ENCODE data around the gene NF2.
A peak's percentile ranks its signal among the peaks of the same experiment; 100 is the strongest.

Gene NF2

DNA sequence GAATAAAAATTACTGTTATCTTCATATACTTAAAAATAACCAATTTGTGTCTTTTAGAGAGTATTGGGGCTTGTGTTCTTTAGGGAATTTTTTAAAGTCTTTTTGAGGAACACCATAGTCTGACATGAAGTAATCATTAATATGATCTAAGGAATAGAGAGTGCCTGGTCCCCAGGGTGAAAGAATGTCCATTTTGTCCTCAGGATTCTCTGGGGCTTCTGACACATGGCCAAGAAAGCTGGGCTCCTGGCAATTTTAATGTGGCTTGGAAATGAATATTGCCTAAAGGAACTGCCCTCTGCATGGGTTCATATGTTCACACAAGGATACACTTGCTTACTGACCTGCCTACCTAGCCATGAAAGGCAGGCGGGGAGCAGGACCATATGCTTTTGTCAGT lies 33.7 kb downstream of the NF2 start:
- DNase-seq (ENCODE audit: low read depth), result no peak
- H3K4me3 ChIP-seq (ENCODE audit: low read depth, low read length), result no peak overlapping the region
- TF ChIP-seq, protein P1, sequence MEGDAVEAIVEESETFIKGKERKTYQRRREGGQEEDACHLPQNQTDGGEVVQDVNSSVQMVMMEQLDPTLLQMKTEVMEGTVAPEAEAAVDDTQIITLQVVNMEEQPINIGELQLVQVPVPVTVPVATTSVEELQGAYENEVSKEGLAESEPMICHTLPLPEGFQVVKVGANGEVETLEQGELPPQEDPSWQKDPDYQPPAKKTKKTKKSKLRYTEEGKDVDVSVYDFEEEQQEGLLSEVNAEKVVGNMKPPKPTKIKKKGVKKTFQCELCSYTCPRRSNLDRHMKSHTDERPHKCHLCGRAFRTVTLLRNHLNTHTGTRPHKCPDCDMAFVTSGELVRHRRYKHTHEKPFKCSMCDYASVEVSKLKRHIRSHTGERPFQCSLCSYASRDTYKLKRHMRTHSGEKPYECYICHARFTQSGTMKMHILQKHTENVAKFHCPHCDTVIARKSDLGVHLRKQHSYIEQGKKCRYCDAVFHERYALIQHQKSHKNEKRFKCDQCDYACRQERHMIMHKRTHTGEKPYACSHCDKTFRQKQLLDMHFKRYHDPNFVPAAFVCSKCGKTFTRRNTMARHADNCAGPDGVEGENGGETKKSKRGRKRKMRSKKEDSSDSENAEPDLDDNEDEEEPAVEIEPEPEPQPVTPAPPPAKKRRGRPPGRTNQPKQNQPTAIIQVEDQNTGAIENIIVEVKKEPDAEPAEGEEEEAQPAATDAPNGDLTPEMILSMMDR (IDR thresholded peaks at IDR 0.05; ENCODE audit: low read depth, low read length), result no peak
- TF ChIP-seq, protein P2, sequence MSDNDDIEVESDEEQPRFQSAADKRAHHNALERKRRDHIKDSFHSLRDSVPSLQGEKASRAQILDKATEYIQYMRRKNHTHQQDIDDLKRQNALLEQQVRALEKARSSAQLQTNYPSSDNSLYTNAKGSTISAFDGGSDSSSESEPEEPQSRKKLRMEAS (IDR thresholded peaks at IDR 0.05; ENCODE audit: low read depth, low read length), result no peak
- TF ChIP-seq POLR2A (IDR thresholded peaks at IDR 0.05; ENCODE audit: extremely low read depth, insufficient read length), result no peak
- TF ChIP-seq MYC (IDR thresholded peaks at IDR 0.05; ENCODE audit: low read depth, low read length), result no peak

DNA sequence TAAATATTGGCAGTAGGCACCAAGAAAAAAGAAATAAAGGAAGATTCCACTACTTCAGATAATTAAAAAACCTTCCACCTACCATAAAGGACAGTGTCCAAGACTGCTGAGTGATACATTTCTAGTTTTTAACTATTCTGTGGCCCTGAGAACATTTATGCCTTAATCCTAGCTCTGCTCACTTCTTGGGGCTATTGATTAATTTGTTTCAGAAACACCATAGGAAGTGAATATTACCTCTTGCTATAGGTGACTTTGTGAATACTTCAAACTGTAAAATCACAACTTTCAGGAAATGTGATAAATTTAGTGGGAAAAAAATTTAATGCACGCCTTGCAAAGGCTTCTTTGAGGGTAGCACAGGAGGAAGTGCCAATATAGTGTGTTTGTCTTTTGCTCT lies 35.2 kb downstream of the NF2 start:
- TF ChIP-seq MYC (IDR thresholded peaks at IDR 0.05; ENCODE audit: low read depth, low read length), result no peak
- TF ChIP-seq, protein P1 (IDR thresholded peaks at IDR 0.05; ENCODE audit: low read depth, low read length), result no peak
- TF ChIP-seq, protein P2 (IDR thresholded peaks at IDR 0.05; ENCODE audit: low read depth, low read length), result no peak
- TF ChIP-seq POLR2A (IDR thresholded peaks at IDR 0.05; ENCODE audit: extremely low read depth, insufficient read length), result no peak
- no peak overlapping the region for H3K4me3 ChIP-seq (ENCODE audit: low read depth, low read length)
- DNase-seq (ENCODE audit: low read depth), result no peak

DNA sequence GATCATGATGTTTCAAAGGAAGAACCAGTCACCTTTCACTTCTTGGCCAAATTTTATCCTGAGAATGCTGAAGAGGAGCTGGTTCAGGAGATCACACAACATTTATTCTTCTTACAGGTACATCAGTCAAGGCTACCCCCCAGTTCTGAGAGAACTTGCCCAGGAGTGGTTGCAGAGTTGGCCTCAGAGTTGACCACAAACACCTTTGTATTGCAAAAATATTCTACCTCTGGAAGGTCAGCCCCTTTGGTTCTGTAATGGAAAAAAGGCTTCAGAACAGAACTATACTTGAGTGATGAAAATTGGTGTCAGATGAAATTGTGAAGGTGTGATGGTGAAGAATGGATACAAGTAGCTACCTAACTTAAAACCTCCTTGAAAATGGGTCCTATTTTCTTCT lies 35.7 kb downstream of the NF2 start:
- no peak for DNase-seq (ENCODE audit: low read depth)
- TF ChIP-seq, protein P1 (IDR thresholded peaks at IDR 0.05; ENCODE audit: low read depth, low read length), result no peak
- TF ChIP-seq, protein P2 (IDR thresholded peaks at IDR 0.05; ENCODE audit: low read depth, low read length), result no peak
- TF ChIP-seq MYC (IDR thresholded peaks at IDR 0.05; ENCODE audit: low read depth, low read length) (no peak), POLR2A (IDR thresholded peaks at IDR 0.05; ENCODE audit: extremely low read depth, insufficient read length) (no peak)
- H3K4me3 ChIP-seq (ENCODE audit: low read depth, low read length), result no peak overlapping the region

DNA sequence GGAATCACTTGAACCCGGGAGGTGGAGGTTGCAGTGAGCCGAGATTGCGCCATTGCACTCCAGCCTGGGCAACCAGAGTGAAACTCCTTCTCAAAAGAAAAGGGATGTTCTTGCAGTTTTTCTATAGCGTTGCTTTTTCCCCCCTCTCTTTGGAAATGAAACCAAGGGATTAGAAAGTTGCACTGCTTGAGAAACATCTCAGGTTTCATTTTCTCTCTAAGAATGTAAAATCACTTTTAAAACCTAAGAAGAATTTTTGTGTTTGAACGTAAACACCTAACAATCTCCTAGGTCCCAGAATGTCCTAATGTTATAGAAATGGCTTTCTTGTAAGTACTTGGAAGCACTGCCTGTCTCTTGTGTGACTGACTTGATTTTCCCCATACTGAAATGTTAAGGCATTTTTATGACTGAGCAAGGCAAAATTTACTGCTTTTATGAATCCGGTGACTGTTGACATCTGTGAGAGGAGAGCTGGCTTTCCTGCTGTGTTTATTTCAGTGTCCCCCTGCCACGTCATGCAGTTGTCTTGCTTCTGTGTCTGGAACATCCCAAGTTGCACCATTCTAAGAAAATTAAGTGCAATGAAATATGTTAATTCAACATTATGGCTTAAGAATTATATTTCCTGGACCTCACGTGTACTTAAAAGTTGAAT lies 37.7 kb downstream of the NF2 start:
- H3K4me3 ChIP-seq (ENCODE audit: low read depth, low read length), result no peak overlapping the region
- TF ChIP-seq, protein P1 (IDR thresholded peaks at IDR 0.05; ENCODE audit: low read depth, low read length), result no peak
- no peak for TF ChIP-seq MYC (IDR thresholded peaks at IDR 0.05; ENCODE audit: low read depth, low read length)
- TF ChIP-seq, protein P2 (IDR thresholded peaks at IDR 0.05; ENCODE audit: low read depth, low read length), result 0 out of 2 replicates have a peak, but pooled peaks have one; percentile 9
- no peak for TF ChIP-seq POLR2A (IDR thresholded peaks at IDR 0.05; ENCODE audit: extremely low read depth, insufficient read length)

DNA sequence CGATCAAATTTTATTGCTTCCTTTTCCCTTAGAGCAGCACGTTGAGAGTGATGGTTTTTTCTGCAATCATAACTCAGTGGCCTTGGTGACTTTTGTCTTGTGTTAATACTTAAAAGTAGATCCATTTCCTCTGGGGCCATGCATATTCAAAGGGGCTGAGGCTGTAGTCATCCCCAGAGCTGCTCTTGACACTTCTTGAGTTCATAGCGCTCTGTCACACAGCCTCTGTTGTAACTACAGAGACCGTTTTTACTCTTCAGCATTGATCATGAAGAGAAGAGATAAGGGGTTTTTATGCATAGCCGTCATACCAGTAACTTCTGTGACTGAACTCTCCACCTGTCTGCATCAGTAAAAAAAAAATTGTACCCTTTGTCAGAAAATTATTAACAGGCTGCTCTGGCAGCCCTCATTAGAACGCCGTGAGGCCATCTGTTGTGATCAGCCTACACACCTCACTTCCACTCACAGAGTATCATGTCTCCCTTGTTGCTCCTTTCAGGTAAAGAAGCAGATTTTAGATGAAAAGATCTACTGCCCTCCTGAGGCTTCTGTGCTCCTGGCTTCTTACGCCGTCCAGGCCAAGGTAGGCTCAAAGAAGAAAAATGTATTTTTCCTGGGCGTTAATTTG lies 38.4 kb downstream of the NF2 start:
- no peak for DNase-seq (ENCODE audit: low read depth)
- TF ChIP-seq POLR2A (IDR thresholded peaks at IDR 0.05; ENCODE audit: extremely low read depth, insufficient read length) (no peak), MYC (IDR thresholded peaks at IDR 0.05; ENCODE audit: low read depth, low read length) (no peak)
- TF ChIP-seq, protein P1 (IDR thresholded peaks at IDR 0.05; ENCODE audit: low read depth, low read length), result no peak
- TF ChIP-seq, protein P2 (IDR thresholded peaks at IDR 0.05; ENCODE audit: low read depth, low read length), result no peak
- no peak overlapping the region for H3K4me3 ChIP-seq (ENCODE audit: low read depth, low read length)

More for the DNA sequence above, 37.7 kb downstream of the NF2 start:
- DNase-seq (ENCODE audit: low read depth), result no peak

Data from NB4 (cell line).